ENCODE data around the gene PACS1. TPM values are rescaled to one million over a fixed set of nuclear protein-coding genes. Genes with fewer than 3 reads are reported as not detected.

Gene PACS1
- total RNA-seq, 1 experiment from 2014 or later: 30.0 TPM

GRCh38 chr11:66222358-66223149 is 152.5 kb downstream of the PACS1 start:
- DNase-seq (ENCODE audit: low read depth): peak; percentile 84

- no peak for DNase-seq (ENCODE audit: low read depth)
Measured at GRCh38 chr11:66224226-66224855, 154.3 kb downstream of the PACS1 start.

GRCh38 chr11:66225066-66225465 is 155.0 kb downstream of the PACS1 start:
- no peak for DNase-seq (ENCODE audit: low read depth)

- no peak for DNase-seq (ENCODE audit: low read depth)
Measured at GRCh38 chr11:66226101-66226500, 156.0 kb downstream of the PACS1 start.

- no peak for DNase-seq (ENCODE audit: low read depth)
Measured at GRCh38 chr11:66227700-66228099, 157.6 kb downstream of the PACS1 start.

- DNase-seq (ENCODE audit: low read depth): no peak
Measured at GRCh38 chr11:66228521-66228920, 158.4 kb downstream of the PACS1 start.

- no peak for DNase-seq (ENCODE audit: low read depth)
Measured at GRCh38 chr11:66230156-66230555, 160.1 kb downstream of the PACS1 start.

- no peak for DNase-seq (ENCODE audit: low read depth)
Measured at GRCh38 chr11:66230978-66231377, 160.9 kb downstream of the PACS1 start.

GRCh38 chr11:66231561-66231960 is 161.5 kb downstream of the PACS1 start:
- no peak for DNase-seq (ENCODE audit: low read depth)

GRCh38 chr11:66232769-66233168 is 162.7 kb downstream of the PACS1 start:
- no peak for DNase-seq (ENCODE audit: low read depth)

GRCh38 chr11:66233301-66233700 is 163.2 kb downstream of the PACS1 start:
- no peak for DNase-seq (ENCODE audit: low read depth)

- DNase-seq (ENCODE audit: low read depth): no peak
Measured at GRCh38 chr11:66235141-66235540, 165.1 kb downstream of the PACS1 start.

- no peak for DNase-seq (ENCODE audit: low read depth)
Measured at GRCh38 chr11:66237867-66238266, 167.8 kb downstream of the PACS1 start.

GRCh38 chr11:66238786-66239413 is 168.8 kb downstream of the PACS1 start:
- no peak for DNase-seq (ENCODE audit: low read depth)

GRCh38 chr11:66239511-66239910 is 169.4 kb downstream of the PACS1 start:
- DNase-seq (ENCODE audit: low read depth): no peak

- no peak for DNase-seq (ENCODE audit: low read depth)
Measured at GRCh38 chr11:66239998-66240780, 170.1 kb downstream of the PACS1 start.

- DNase-seq (ENCODE audit: low read depth): no peak
Measured at GRCh38 chr11:66240781-66241136, 170.7 kb downstream of the PACS1 start.

- no peak for DNase-seq (ENCODE audit: low read depth)
Measured at GRCh38 chr11:66242095-66242765, 172.2 kb downstream of the PACS1 start.

GRCh38 chr11:66243782-66244535 is 173.9 kb downstream of the PACS1 start:
- DNase-seq (ENCODE audit: low read depth): no peak

- no peak for DNase-seq (ENCODE audit: low read depth)
Measured at GRCh38 chr11:66247295-66247694, 177.2 kb downstream of the PACS1 start.

GRCh38 chr11:66247801-66248200 is 177.7 kb downstream of the PACS1 start:
- DNase-seq (ENCODE audit: low read depth): no peak

All from LHCN-M2 (cell line).